C4-2B (cell line): Measurements from ENCODE around the gene ECI2.

ENCODE experiments used
- H3K27ac ChIP-seq: fragments of 450-650 bp; 2 replicates; pipeline ENCODE4 v1.5.1; 2017
- ZFX ChIP-seq: fragments of 450-650 bp; IDR thresholded peaks from 2 replicates; pipeline ENCODE4 v1.6.1; 2017
- TF ChIP-seq, protein P1 (sequence below): fragments of 450-650 bp; conservative IDR thresholded peaks from 2 replicates; pipeline ENCODE4 v1.5.1; 2017; ENCODE audit warnings: mild to moderate bottlenecking

Gene ECI2

DNA sequence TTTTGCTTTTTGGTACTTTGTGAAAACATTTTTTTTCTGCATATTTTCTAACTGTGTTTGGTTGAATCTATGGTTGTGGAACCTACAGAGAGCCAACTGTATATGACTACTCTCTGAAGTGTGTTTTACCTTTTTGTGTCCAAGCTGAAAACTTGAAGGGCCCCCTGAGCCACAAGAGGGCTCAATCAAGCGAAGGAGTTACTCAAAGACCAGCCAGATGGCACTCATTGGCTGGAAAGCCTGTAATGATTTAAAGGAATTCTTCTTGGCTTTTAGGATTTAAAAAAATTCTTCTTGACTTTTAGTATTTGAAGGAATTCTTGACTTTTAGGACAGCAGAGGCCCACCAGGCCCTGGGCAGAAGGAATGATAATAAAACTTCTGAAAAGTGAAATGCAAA lies 27.0 kb upstream of the ECI2 start:
- H3K27ac ChIP-seq: no peak overlapping the region
- TF ChIP-seq, protein P1, sequence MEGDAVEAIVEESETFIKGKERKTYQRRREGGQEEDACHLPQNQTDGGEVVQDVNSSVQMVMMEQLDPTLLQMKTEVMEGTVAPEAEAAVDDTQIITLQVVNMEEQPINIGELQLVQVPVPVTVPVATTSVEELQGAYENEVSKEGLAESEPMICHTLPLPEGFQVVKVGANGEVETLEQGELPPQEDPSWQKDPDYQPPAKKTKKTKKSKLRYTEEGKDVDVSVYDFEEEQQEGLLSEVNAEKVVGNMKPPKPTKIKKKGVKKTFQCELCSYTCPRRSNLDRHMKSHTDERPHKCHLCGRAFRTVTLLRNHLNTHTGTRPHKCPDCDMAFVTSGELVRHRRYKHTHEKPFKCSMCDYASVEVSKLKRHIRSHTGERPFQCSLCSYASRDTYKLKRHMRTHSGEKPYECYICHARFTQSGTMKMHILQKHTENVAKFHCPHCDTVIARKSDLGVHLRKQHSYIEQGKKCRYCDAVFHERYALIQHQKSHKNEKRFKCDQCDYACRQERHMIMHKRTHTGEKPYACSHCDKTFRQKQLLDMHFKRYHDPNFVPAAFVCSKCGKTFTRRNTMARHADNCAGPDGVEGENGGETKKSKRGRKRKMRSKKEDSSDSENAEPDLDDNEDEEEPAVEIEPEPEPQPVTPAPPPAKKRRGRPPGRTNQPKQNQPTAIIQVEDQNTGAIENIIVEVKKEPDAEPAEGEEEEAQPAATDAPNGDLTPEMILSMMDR: no peak; the same call in 1 of the 2 replicates
- TF ChIP-seq ZFX: no peak

DNA sequence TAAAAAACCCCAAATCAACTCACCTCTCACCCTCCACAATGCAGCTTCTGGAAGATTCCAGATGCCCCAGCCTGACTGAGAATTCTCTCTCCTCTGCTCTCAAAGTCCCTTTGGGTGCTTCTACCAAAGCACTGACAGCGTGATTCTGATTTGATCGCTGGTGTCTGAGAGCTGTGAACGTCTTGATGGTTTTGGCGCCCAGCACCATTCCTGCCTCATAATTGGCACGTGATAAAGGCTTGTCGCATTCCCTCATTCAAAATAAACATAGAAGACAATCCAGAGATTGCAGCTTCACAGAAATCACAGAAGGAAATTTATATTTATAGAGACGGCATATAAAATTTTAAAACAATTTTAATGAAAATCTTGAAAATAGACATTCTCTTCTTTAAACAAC lies 24.1 kb upstream of the ECI2 start:
- TF ChIP-seq, protein P1: no peak
- no peak for TF ChIP-seq ZFX

DNA sequence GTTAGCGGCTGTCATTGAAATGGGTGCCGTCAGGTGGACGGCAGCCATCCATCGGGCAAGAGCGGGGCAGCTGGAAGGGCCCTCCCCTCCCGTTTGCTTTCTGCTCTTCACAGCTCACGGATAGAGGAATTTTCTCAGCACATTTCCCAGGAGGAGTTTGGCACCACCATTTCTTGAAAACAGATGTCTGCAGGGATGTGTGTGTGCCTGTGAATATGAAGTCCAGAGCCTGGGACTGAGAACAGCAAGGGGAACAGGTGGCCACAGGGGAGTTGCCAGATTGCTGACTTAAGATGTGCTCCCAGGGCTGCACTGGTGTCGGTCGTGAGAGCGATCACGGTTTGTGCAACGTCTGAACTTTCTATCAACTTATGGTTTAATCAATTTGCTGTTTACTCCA lies 22.1 kb upstream of the ECI2 start:
- no peak overlapping the region for H3K27ac ChIP-seq
- no peak for TF ChIP-seq ZFX
- TF ChIP-seq, protein P1: no peak

More for the DNA sequence above, 24.1 kb upstream of the ECI2 start:
- no peak overlapping the region for H3K27ac ChIP-seq

DNA sequence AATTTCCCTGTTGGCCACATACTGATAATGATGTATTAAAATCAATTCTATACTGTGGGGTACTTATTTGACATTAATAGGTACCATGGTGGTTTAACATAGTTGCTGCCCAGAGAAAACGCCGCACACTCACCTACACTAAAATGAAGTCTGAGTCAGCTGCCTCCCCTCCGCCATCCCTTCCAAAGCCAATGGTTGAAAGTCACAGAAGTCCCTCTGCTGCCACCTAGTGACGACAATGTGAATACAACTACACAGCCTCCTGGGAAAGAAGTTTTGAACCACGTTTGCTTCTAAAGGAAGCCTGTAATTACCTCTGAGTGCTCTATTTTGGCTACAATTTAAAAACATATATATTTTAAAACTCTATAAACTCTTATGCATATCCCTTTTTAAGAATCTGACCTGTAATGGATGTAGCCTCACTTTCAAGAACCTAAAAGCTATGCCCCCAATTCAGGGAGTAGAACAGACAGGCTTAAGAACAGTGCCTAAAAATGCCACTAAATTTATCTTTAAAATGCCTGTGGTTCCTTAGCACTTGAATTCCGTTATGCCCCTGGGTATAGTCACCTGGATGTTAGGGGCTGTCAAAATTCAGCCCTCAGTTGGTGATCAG lies 20.6 kb upstream of the ECI2 start:
- H3K27ac ChIP-seq: no peak overlapping the region
- no peak for TF ChIP-seq ZFX
- TF ChIP-seq, protein P1: peak; percentile 93

DNA sequence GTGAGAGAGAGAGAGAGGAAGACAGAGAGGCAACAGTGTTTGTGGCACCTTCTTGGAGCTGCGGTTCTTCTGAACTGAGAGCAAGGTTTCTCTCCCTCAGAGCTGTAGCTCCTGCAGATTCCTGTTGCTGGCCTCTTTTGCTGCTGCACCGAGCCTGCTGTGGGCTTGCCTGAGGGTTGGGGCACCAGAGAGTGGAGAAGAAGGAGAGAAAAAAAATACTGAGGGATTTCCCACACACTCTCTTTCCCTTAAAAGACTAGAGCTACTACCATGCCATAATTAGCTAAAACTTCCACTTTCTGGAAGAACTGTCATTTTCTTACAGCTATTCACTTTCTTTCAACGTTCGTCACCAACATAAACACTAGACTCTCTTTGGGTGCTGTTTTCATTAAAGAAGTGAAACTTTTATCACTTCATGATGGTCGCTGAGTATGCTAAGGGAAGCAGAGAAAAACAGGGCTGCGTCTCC lies 18.2 kb upstream of the ECI2 start:
- H3K27ac ChIP-seq: no peak overlapping the region
- TF ChIP-seq, protein P1: no peak
- no peak for TF ChIP-seq ZFX

DNA sequence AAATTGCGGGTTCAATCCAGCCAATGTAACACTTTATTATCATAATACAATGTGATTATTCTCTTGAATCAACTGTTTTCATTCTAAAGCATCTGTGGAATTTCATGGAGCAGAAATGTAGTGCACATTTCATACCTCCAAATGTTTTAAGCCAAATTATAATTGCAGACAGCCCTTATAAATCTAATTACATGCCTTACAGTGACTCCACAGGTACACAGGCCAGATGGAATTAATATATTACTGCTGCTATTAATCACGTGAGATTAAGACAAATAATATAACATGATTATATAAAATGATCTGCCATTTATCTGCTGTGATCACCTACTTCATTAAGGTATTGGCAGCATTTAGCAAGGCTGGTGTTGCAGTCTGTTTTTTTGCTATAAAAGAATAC lies 9.7 kb upstream of the ECI2 start:
- no peak overlapping the region for H3K27ac ChIP-seq
- TF ChIP-seq, protein P1: no peak
- no peak for TF ChIP-seq ZFX

DNA sequence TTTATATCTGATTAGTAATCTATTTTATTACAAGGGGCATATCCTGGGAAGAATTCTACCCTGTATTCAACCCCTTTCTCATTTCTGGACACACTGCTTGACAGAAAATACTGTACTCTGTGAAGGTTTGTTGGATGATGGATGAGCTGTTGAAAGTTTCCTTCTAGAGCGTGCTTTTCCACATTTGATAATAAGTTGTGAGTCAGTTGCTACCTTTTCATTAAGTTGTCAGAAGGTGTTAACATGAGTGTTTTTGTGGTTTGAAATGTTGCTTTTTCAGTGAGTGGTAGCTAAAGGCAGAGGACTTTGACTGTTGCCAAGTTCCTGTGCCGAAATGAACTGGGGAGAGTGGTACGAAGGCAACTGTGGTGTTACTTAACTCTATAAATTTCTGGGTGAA lies 3.9 kb upstream of the ECI2 start:
- TF ChIP-seq, protein P1: no peak
- TF ChIP-seq ZFX: no peak
- no peak overlapping the region for H3K27ac ChIP-seq
